Loucy (cell line): Measurements from ENCODE around the gene SUFU.

ENCODE experiments used
- H2AFZ ChIP-seq: fragments of 200-600 bp; sonication (generic); 2 replicates; pipeline ENCODE4 v1.6.0; 2016; ENCODE audit warnings: antibody characterized with exemption, mild to moderate bottlenecking, low read length, moderate library complexity
- H3F3A ChIP-seq: fragments of 200-600 bp; 2 replicates; pipeline ENCODE4 v1.6.0; 2016; ENCODE audit warnings: antibody characterized with exemption, low read depth, mild to moderate bottlenecking
- H3K27me3 ChIP-seq: fragments of 200-600 bp; sonication (generic); 2 replicates; pipeline ENCODE4 v1.6.1; 2014; ENCODE audit warnings: low read length, mild to moderate bottlenecking; ENCODE audit not compliant: insufficient read depth, poor library complexity, severe bottlenecking
- H3K36me3 ChIP-seq: fragments of 200-600 bp; sonication (generic); 2 replicates; pipeline ENCODE4 v1.6.1; 2016; ENCODE audit warnings: low read length; ENCODE audit not compliant: insufficient read depth
- H3K4me1 ChIP-seq: fragments of 200-600 bp; sonication (generic); 2 replicates; pipeline ENCODE4 v1.5.1; 2014; ENCODE audit warnings: low read length, mild to moderate bottlenecking; ENCODE audit not compliant: insufficient read depth, poor library complexity, severe bottlenecking
- H3K4me2 ChIP-seq: fragments of 200-600 bp; sonication (generic); 2 replicates; pipeline ENCODE4 v1.6.0; 2014; ENCODE audit warnings: antibody characterized with exemption, low read length, low read depth, mild to moderate bottlenecking; ENCODE audit not compliant: poor library complexity, severe bottlenecking
- H3K4me3 ChIP-seq: fragments of 200-600 bp; sonication (generic); 2 replicates; pipeline ENCODE4 v1.5.1; 2014; ENCODE audit warnings: low read length, mild to moderate bottlenecking, mixed read lengths; ENCODE audit not compliant: poor library complexity, severe bottlenecking
- H3K79me2 ChIP-seq: fragments of 200-600 bp; sonication (generic); 2 replicates; pipeline ENCODE4 v1.6.1; 2014; ENCODE audit warnings: low read length; ENCODE audit not compliant: insufficient read depth
- H3K9ac ChIP-seq: fragments of 200-600 bp; sonication (generic); 2 replicates; pipeline ENCODE4 v1.6.0; 2014; ENCODE audit warnings: mild to moderate bottlenecking, low read depth, low read length, moderate library complexity; ENCODE audit not compliant: poor library complexity, severe bottlenecking
- H3K9me2 ChIP-seq: fragments of 200-600 bp; sonication (generic); replicated peaks from 2 replicates; pipeline ENCODE4 v1.6.1; 2016; ENCODE audit warnings: low read depth, low read length, mixed read lengths
- H3K9me3 ChIP-seq: fragments of 200-600 bp; sonication (generic); 2 replicates; pipeline ENCODE4 v1.6.1; 2014; ENCODE audit warnings: mild to moderate bottlenecking, antibody characterized with exemption, low read length, low read depth; ENCODE audit not compliant: insufficient read depth
- H4K20me1 ChIP-seq: fragments of 200-600 bp; sonication (generic); 2 replicates; pipeline ENCODE4 v1.6.0; 2014; ENCODE audit warnings: antibody characterized with exemption, low read length, mild to moderate bottlenecking; ENCODE audit not compliant: insufficient read depth, poor library complexity, severe bottlenecking
- CTCF ChIP-seq: fragments of 200-600 bp; sonication (generic); conservative IDR thresholded peaks from 2 replicates; pipeline ENCODE4 v1.5.1; 2014; ENCODE audit warnings: mild to moderate bottlenecking, antibody characterized with exemption, low read length
- EZH2phosphoT487 ChIP-seq: fragments of 200-600 bp; IDR thresholded peaks from 2 replicates; pipeline ENCODE4 v1.6.1; 2018; ENCODE audit warnings: antibody characterized with exemption, mild to moderate bottlenecking, moderate library complexity, borderline replicate concordance

Gene SUFU

GRCh38 chr10:102611514-102612087, 107.8 kb downstream of the SUFU start:
- Histone ChIP-seq H4K20me1 (no peaks in the 10 kb centered on the region), H2AFZ (no peak overlapping the region), H3F3A (peaks cover 9% of the 10 kb centered on the region; the same call in 1 of the 2 replicates), H3K4me2 (no peak overlapping the region), H3K79me2 (no peaks in the 10 kb centered on the region), H3K9me3 (no peaks in the 10 kb centered on the region), H3K4me3 (no peak overlapping the region), H3K36me3 (0 out of 2 replicates have a peak, but pooled peaks cover 2% of the 10 kb centered on the region), H3K9me2 (no peaks in the 10 kb centered on the region), H3K27me3 (no peaks in the 10 kb centered on the region), H3K9ac (no peak overlapping the region), H3K4me1 (peaks cover 44% of the 10 kb centered on the region)
- no peak for TF ChIP-seq CTCF
- no peak for TF ChIP-seq EZH2phosphoT487

- Histone ChIP-seq H3K79me2 (no peaks in the 10 kb centered on the region), H3K4me3 (no peak overlapping the region), H4K20me1 (no peaks in the 10 kb centered on the region), H2AFZ (no peak overlapping the region), H3K27me3 (no peaks in the 10 kb centered on the region), H3K9ac (peak overlapping the region; percentile 64), H3K36me3 (peaks cover 9% of the 10 kb centered on the region; the same call in 1 of the 2 replicates), H3K4me2 (peak overlapping the region; percentile 43), H3K9me2 (no peaks in the 10 kb centered on the region), H3F3A (peaks cover 9% of the 10 kb centered on the region; the same call in 1 of the 2 replicates), H3K9me3 (no peaks in the 10 kb centered on the region), H3K4me1 (peaks cover 50% of the 10 kb centered on the region)
- TF ChIP-seq CTCF (no peak), EZH2phosphoT487 (no peak)
These were observed 109.1 kb downstream of the SUFU start for GRCh38 chr10:102612964-102613275.

GRCh38 chr10:102613286-102613685, 109.5 kb downstream of the SUFU start:
- Histone ChIP-seq H4K20me1 (no peaks in the 10 kb centered on the region), H3K4me1 (peaks cover 50% of the 10 kb centered on the region), H3K9me2 (no peaks in the 10 kb centered on the region), H3K4me3 (no peak overlapping the region), H3K79me2 (no peaks in the 10 kb centered on the region), H3K36me3 (peaks cover 12% of the 10 kb centered on the region; the same call in 1 of the 2 replicates), H3K9ac (peak overlapping the region; percentile 64), H3K4me2 (peak overlapping the region; percentile 43), H2AFZ (no peak overlapping the region), H3K9me3 (no peaks in the 10 kb centered on the region), H3K27me3 (no peaks in the 10 kb centered on the region), H3F3A (peaks cover 9% of the 10 kb centered on the region; the same call in 1 of the 2 replicates)
- TF ChIP-seq CTCF (no peak), EZH2phosphoT487 (no peak)
